DND-41 (cell line): ENCODE results near the gene KIFC3.

ENCODE experiments used
- EZH2 ChIP-seq: IDR thresholded peaks from 3 replicates; pipeline ENCODE4 v1.6.1; 2012; ENCODE audit warnings: borderline replicate concordance, low read depth, mild to moderate bottlenecking, moderate library complexity, low read length, inconsistent platforms; ENCODE audit not compliant: severe bottlenecking
- TF ChIP-seq, protein P1 (sequence below): IDR thresholded peaks from 2 replicates; pipeline ENCODE4 v1.5.1; 2012; ENCODE audit warnings: borderline replicate concordance, low read length, moderate library complexity, mild to moderate bottlenecking; ENCODE audit not compliant: poor library complexity, severe bottlenecking; ENCODE audit errors: extremely low read depth

DNA sequence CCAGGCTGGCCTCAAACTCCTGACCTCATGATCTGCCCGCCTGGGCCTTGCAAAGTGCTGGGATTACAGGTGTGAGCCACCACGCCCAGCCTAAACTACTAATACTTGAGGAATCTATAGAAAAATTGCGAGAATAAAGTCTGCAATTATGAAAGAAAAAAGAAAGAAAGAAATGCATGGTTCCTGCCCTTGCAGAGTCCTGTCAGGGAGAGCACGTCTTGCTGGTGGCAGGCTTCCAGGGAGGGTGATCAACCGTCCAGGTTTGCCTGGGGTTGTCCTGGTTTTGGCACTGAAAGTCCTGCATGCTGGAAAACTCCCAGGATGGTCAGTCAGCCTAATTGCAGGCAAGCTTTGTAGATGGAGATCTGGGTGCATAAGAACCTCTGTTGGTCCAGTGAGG, 21.5 kb upstream of the KIFC3 start:
- TF ChIP-seq, protein P1, sequence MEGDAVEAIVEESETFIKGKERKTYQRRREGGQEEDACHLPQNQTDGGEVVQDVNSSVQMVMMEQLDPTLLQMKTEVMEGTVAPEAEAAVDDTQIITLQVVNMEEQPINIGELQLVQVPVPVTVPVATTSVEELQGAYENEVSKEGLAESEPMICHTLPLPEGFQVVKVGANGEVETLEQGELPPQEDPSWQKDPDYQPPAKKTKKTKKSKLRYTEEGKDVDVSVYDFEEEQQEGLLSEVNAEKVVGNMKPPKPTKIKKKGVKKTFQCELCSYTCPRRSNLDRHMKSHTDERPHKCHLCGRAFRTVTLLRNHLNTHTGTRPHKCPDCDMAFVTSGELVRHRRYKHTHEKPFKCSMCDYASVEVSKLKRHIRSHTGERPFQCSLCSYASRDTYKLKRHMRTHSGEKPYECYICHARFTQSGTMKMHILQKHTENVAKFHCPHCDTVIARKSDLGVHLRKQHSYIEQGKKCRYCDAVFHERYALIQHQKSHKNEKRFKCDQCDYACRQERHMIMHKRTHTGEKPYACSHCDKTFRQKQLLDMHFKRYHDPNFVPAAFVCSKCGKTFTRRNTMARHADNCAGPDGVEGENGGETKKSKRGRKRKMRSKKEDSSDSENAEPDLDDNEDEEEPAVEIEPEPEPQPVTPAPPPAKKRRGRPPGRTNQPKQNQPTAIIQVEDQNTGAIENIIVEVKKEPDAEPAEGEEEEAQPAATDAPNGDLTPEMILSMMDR, result no peak
- no peak for TF ChIP-seq EZH2
